Activated naive CD4-positive, alpha-beta T cell (primary cell): ENCODE measurements around the gene PLEKHM3.

Source experiments
- DNase-seq, 4 experiments: peaks; one replicate each; lab custom pipeline; 2025; lab: John Stamatoyannopoulos, UW

Gene PLEKHM3

GRCh38 chr2:207990784-207991183, 34.5 kb downstream of the PLEKHM3 start:
- DNase-seq, result no peak

GRCh38 chr2:207988975-207989374, 36.4 kb downstream of the PLEKHM3 start:
- no peak for DNase-seq

- no peak for DNase-seq
Measured at GRCh38 chr2:207987025-207987716, 38.2 kb downstream of the PLEKHM3 start.

- no peak for DNase-seq
Measured at GRCh38 chr2:207984765-207985480, 40.4 kb downstream of the PLEKHM3 start.

- DNase-seq, result no peak
Measured at GRCh38 chr2:207983641-207984042, 41.7 kb downstream of the PLEKHM3 start.

GRCh38 chr2:207978177-207978948, 47.0 kb downstream of the PLEKHM3 start:
- no peak for DNase-seq

GRCh38 chr2:207975921-207976320, 49.4 kb downstream of the PLEKHM3 start:
- no peak for DNase-seq

GRCh38 chr2:207974216-207974605, 51.1 kb downstream of the PLEKHM3 start:
- no peak for DNase-seq

GRCh38 chr2:207970826-207971180, 54.5 kb downstream of the PLEKHM3 start:
- DNase-seq, result no peak

GRCh38 chr2:207970147-207970825, 55.0 kb downstream of the PLEKHM3 start:
- no peak for DNase-seq

GRCh38 chr2:207969249-207969648, 56.1 kb downstream of the PLEKHM3 start:
- no peak for DNase-seq

- DNase-seq, result no peak
Measured at GRCh38 chr2:207967121-207967520, 58.2 kb downstream of the PLEKHM3 start.

- no peak for DNase-seq
Measured at GRCh38 chr2:207960911-207961310, 64.4 kb downstream of the PLEKHM3 start.

GRCh38 chr2:207960090-207960489, 65.2 kb downstream of the PLEKHM3 start:
- DNase-seq, result no peak

GRCh38 chr2:207956771-207957170, 68.6 kb downstream of the PLEKHM3 start:
- no peak for DNase-seq

- no peak for DNase-seq
Measured at GRCh38 chr2:207955456-207955855, 69.9 kb downstream of the PLEKHM3 start.

- no peak for DNase-seq
Measured at GRCh38 chr2:207953354-207953753, 72.0 kb downstream of the PLEKHM3 start.

- DNase-seq, result no peak
Measured at GRCh38 chr2:207952564-207953345, 72.6 kb downstream of the PLEKHM3 start.

- DNase-seq, result no peak
Measured at GRCh38 chr2:207951734-207952470, 73.4 kb downstream of the PLEKHM3 start.

GRCh38 chr2:207950761-207951114, 74.6 kb downstream of the PLEKHM3 start:
- no peak for DNase-seq
